MM.1S (cell line): Measurements from ENCODE around the gene OR52J3.

Experiments
- EZH2 ChIP-seq: fragments of 300-600 bp; sonication (generic); optimal IDR thresholded peaks from 2 replicates; pipeline ENCODE3; 2017; ENCODE audit warnings: low read depth, mild to moderate bottlenecking, antibody characterized with exemption, low read length, mixed read lengths
- TF ChIP-seq, protein P1 (sequence below): fragments of 300-600 bp; sonication (generic); IDR thresholded peaks from 2 replicates; pipeline ENCODE4 v1.5.1; 2016; ENCODE audit warnings: antibody characterized with exemption, low read length, mixed read lengths

DNA sequence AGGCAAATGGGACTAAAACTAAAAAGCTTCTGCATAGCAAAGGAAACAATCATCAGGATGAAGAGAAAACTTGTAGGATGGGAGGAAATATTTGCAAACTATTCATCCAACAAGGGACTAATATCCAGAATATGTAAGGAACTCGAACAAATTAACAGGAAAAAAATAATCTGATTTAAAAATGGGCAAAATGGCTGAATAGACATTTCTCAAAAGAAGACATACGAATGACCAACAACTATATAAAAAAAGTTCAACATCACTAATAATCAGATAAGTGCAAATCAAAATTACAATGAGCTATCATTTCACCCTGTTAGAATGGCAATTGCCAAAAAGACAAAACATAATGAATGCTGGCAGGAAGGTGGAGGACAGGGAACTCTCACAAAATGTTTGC lies 35.1 kb downstream of the OR52J3 start:
- TF ChIP-seq, protein P1, sequence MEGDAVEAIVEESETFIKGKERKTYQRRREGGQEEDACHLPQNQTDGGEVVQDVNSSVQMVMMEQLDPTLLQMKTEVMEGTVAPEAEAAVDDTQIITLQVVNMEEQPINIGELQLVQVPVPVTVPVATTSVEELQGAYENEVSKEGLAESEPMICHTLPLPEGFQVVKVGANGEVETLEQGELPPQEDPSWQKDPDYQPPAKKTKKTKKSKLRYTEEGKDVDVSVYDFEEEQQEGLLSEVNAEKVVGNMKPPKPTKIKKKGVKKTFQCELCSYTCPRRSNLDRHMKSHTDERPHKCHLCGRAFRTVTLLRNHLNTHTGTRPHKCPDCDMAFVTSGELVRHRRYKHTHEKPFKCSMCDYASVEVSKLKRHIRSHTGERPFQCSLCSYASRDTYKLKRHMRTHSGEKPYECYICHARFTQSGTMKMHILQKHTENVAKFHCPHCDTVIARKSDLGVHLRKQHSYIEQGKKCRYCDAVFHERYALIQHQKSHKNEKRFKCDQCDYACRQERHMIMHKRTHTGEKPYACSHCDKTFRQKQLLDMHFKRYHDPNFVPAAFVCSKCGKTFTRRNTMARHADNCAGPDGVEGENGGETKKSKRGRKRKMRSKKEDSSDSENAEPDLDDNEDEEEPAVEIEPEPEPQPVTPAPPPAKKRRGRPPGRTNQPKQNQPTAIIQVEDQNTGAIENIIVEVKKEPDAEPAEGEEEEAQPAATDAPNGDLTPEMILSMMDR, result no peak
- TF ChIP-seq EZH2, result no peak
